HG03457 (cell line): ENCODE results near the gene GCM1.

Source experiments
- ATAC-seq: cut with Tn5 transposase; IDR thresholded peaks from one replicate; pipeline ENCODE4 v1.9.1; 2021; ENCODE audit warnings: moderate number of reproducible peaks; ENCODE audit not compliant: unreplicated experiment

The GCM1 gene

GRCh38 chr6:53111865-53112264, 36.8 kb downstream of the GCM1 start:
- ATAC-seq = no peak

- peak; percentile 62 for ATAC-seq
Measured at GRCh38 chr6:53109612-53110011, 39.0 kb downstream of the GCM1 start.

- ATAC-seq = no peak
Measured at GRCh38 chr6:53107091-53107490, 41.5 kb downstream of the GCM1 start.

GRCh38 chr6:53104916-53105315, 43.7 kb downstream of the GCM1 start:
- no peak for ATAC-seq

- ATAC-seq = no peak
Measured at GRCh38 chr6:53103993-53104675, 44.5 kb downstream of the GCM1 start.

GRCh38 chr6:53101006-53101405, 47.6 kb downstream of the GCM1 start:
- no peak for ATAC-seq

- no peak for ATAC-seq
Measured at GRCh38 chr6:53100561-53100960, 48.1 kb downstream of the GCM1 start.

GRCh38 chr6:53095716-53096115, 52.9 kb downstream of the GCM1 start:
- no peak for ATAC-seq

GRCh38 chr6:53095270-53095669, 53.4 kb downstream of the GCM1 start:
- no peak for ATAC-seq

- no peak for ATAC-seq
Measured at GRCh38 chr6:53090576-53090975, 58.1 kb downstream of the GCM1 start.

GRCh38 chr6:53089948-53090347, 58.7 kb downstream of the GCM1 start:
- ATAC-seq = no peak

GRCh38 chr6:53086302-53086701, 62.3 kb downstream of the GCM1 start:
- ATAC-seq = no peak

GRCh38 chr6:53080813-53081212, 67.8 kb downstream of the GCM1 start:
- no peak for ATAC-seq
